ENCODE measurements around the gene NBAS.
"Not testable (repeated sequence)": the region's sequence is repeated elsewhere in the genome, so short reads cannot be mapped to it uniquely, and the experiment has no call there.

Gene NBAS

GRCh38 chr2:15435474-15435873, 125.7 kb downstream of the NBAS start:
- intact Hi-C loops (cut with micrococcal nuclease) = no loop called here
- H3K9me3 Mint-ChIP-seq = no peaks in the 10 kb centered on the region
- peaks cover 25% of the 10 kb centered on the region for H3K36me3 Mint-ChIP-seq (ENCODE audit: low read depth)
- H3K4me1 Mint-ChIP-seq (ENCODE audit: low read depth) = peaks cover 6% of the 10 kb centered on the region
- no peak overlapping the region for H3K4me3 Mint-ChIP-seq
- no peak overlapping the region for H3K27ac Mint-ChIP-seq
- H3K27me3 Mint-ChIP-seq = no peaks in the 10 kb centered on the region

DNA sequence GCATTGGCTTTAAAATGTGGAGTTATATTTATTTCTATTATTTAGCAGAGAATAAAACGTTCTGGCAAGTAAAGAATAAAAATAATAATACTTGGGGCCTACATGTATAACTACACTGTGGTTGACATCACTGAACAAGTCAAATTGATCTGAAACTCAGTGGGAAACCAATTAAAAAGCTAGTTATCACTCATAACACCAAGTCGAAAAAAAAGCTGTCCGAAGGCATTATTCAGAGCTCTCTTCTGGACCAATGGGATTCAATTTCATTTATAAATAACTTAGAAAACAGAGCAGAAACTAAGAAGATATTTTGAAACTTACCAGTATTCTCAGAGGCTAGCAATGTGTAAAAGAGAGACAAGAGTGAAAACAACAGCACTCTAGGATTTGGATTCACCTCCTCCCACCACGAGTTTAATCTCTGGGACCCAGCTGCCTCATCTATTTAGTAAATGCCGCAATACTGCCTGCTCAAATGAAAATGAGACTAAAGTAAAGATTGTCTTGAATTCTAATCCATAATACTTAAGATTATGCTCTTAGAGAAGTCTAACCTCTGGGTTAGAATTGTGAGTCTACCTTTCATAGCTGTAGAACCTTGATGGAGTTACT, 128.4 kb downstream of the NBAS start:
- Mint-ChIP-seq H3K27me3 (no peaks in the 10 kb centered on the region), H3K27ac (no peak overlapping the region), H3K36me3 (ENCODE audit: low read depth) (peaks cover 13% of the 10 kb centered on the region), H3K9me3 (no peaks in the 10 kb centered on the region), H3K4me3 (no peak overlapping the region), H3K4me1 (ENCODE audit: low read depth) (no peaks in the 10 kb centered on the region)
- intact Hi-C loops (cut with micrococcal nuclease) = no loop called here

DNA sequence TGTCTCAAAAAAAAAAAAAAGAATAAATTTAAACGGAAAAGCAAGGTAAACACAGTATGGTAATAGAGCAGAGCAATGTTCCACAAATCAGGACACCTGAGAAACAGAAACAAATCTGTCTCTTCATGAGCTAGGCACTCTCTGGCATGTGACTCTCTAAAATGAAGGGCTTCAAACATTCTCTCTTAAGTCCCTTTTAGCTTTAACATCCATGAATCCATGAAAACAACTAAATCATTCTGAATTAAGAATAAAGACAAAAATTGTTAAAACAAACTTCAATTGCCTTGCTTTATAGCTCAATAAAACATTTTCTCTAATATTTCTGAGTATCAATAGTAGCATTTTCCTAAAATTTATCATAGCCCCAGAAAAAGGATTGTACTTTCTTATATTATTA, 132.1 kb downstream of the NBAS start:
- no peaks in the 10 kb centered on the region for H3K27me3 Mint-ChIP-seq
- intact Hi-C loops (cut with micrococcal nuclease) = no loop called here
- H3K4me1 Mint-ChIP-seq (ENCODE audit: low read depth) = no peaks in the 10 kb centered on the region
- no peak overlapping the region for H3K4me3 Mint-ChIP-seq
- H3K27ac Mint-ChIP-seq = no peak overlapping the region
- H3K36me3 Mint-ChIP-seq (ENCODE audit: low read depth) = peaks cover 24% of the 10 kb centered on the region
- no peaks in the 10 kb centered on the region for H3K9me3 Mint-ChIP-seq

DNA sequence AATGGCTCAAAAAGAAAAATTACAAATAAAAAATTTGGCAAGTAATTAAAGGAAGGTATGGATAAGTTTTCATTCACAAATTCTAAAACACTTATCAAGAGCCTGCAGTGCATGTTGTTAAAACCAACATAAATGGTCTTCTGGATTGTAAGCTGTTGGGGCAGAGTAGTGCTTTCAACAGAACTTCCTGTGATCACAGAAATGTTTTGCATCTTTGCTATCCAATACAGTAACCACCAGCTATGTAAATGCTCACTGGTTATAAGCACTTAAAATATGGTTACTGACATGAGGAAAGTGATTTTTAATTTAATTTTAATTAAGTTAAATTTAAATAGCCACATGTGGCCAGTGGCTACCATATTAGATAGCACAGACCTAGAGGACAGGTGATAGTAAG, 133.1 kb downstream of the NBAS start:
- no peaks in the 10 kb centered on the region for H3K9me3 Mint-ChIP-seq
- H3K4me3 Mint-ChIP-seq = no peak overlapping the region
- H3K27me3 Mint-ChIP-seq = no peaks in the 10 kb centered on the region
- H3K27ac Mint-ChIP-seq = no peak overlapping the region
- H3K4me1 Mint-ChIP-seq (ENCODE audit: low read depth) = no peaks in the 10 kb centered on the region
- intact Hi-C loops (cut with micrococcal nuclease) = no loop called here
- H3K36me3 Mint-ChIP-seq (ENCODE audit: low read depth) = peaks cover 21% of the 10 kb centered on the region

DNA sequence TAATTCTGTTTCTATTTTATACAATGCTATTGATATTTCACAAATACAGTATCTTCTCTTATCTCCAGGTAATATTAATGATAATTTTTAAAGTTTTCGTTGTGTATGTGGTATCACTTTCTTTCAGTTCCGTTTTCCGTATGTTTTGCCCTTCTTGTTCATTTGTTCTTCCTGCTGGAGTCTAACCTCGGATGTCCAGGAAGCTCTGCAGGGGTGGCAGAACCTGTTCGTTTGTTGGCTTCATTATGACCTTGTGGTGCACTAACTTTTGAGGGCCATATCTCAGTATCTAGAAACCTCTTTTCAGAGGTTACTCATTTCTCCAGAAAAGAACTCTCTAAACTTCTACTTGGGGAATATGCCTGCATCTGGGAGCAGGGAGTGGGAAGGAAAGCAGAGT, 134.5 kb downstream of the NBAS start:
- intact Hi-C loops (cut with micrococcal nuclease) = no loop called here
- peaks cover 21% of the 10 kb centered on the region for H3K36me3 Mint-ChIP-seq (ENCODE audit: low read depth)
- no peaks in the 10 kb centered on the region for H3K4me1 Mint-ChIP-seq (ENCODE audit: low read depth)
- no peaks in the 10 kb centered on the region for H3K9me3 Mint-ChIP-seq
- no peak overlapping the region for H3K27ac Mint-ChIP-seq
- H3K4me3 Mint-ChIP-seq = no peak overlapping the region
- H3K27me3 Mint-ChIP-seq = no peaks in the 10 kb centered on the region

DNA sequence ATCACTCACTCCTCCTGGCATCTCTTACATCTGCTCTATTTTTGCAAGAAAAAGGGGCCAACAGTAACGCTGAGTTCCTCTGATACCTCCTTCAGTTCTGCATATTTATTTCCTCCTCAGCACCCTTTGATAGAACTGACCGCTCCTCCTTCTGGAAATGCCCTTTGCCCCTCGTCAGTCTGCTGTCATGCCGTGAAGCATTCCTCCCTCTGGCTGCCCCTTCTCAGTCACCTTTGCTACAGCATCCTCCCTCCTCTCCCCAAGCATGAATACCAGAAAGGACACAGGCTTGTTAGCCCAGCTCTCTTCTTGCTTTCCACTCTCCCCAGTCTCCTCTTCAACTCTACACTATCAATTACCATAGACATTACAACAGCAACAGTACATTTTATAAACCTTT, 135.4 kb downstream of the NBAS start:
- Mint-ChIP-seq H3K27ac (no peak overlapping the region), H3K4me1 (ENCODE audit: low read depth) (peaks cover 1% of the 10 kb centered on the region), H3K4me3 (no peak overlapping the region), H3K27me3 (no peaks in the 10 kb centered on the region), H3K36me3 (ENCODE audit: low read depth) (peaks cover 22% of the 10 kb centered on the region), H3K9me3 (no peaks in the 10 kb centered on the region)
- intact Hi-C loops (cut with micrococcal nuclease) = no loop called here

- H3K9me3 Mint-ChIP-seq = no peaks in the 10 kb centered on the region
Measured at GRCh38 chr2:15421753-15422152, 139.4 kb downstream of the NBAS start.

GRCh38 chr2:15415748-15416147, 145.4 kb downstream of the NBAS start:
- intact Hi-C loops (cut with micrococcal nuclease) = no loop called here
- H3K36me3 Mint-ChIP-seq (ENCODE audit: low read depth) = peaks cover 69% of the 10 kb centered on the region
- H3K4me3 Mint-ChIP-seq = no peak overlapping the region
- no peak overlapping the region for H3K27ac Mint-ChIP-seq
- no peaks in the 10 kb centered on the region for H3K27me3 Mint-ChIP-seq
- H3K9me3 Mint-ChIP-seq = no peaks in the 10 kb centered on the region
- H3K4me1 Mint-ChIP-seq (ENCODE audit: low read depth) = peaks cover 5% of the 10 kb centered on the region

More at GRCh38 chr2:15421753-15422152, 139.4 kb downstream of the NBAS start:
- no peaks in the 10 kb centered on the region for H3K27me3 Mint-ChIP-seq
- H3K4me1 Mint-ChIP-seq (ENCODE audit: low read depth) = peaks cover 5% of the 10 kb centered on the region
- no peak overlapping the region for H3K27ac Mint-ChIP-seq
- peaks cover 37% of the 10 kb centered on the region for H3K36me3 Mint-ChIP-seq (ENCODE audit: low read depth)
- no peak overlapping the region for H3K4me3 Mint-ChIP-seq
- intact Hi-C loops (cut with micrococcal nuclease) = no loop called here

DNA sequence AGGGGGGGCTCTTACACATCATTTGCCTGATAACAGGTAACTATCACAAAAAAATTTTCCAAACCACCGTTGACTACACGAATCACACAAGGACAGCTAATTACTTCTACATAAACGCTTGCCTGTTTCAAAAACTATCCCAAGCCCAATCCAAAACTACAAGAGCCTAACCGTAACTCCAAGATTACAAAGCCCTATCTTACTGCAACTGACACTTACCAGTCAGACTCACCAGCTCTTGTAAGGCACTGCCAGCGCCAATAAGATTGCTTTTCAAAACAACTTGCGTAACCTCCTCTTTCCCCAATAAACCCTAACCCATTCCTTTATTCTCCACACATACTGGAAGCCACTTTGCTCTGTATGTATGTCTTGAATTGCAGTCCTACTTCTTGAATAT, 148.4 kb downstream of the NBAS start:
- H3K4me1 Mint-ChIP-seq (ENCODE audit: low read depth) = no peaks in the 10 kb centered on the region
- peaks cover 60% of the 10 kb centered on the region for H3K36me3 Mint-ChIP-seq (ENCODE audit: low read depth)
- H3K27ac Mint-ChIP-seq = no peak overlapping the region
- intact Hi-C loops (cut with micrococcal nuclease) = no loop called here
- H3K4me3 Mint-ChIP-seq = no peak overlapping the region
- H3K9me3 Mint-ChIP-seq = no peaks in the 10 kb centered on the region
- H3K27me3 Mint-ChIP-seq = no peaks in the 10 kb centered on the region

DNA sequence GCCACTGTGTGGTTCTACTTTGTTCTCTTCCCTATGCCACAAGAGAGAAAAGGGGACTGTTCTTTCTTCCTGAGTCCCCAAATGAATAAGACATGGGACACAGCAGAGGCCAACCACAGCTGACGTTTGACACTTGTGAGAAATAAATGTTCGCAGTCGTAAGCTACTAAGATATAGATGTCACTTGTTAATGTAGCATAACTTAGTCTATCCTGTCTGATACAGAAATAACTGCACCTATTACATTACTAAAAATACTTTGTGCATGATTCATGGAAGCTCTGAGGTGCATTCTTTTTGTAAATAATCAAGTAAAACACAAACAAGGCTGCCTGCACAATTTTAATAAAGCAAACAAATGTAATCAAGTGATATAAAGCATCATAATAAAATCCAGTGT, 148.8 kb downstream of the NBAS start:
- intact Hi-C loops (cut with micrococcal nuclease) = no loop called here
- Mint-ChIP-seq H3K27ac (no peak overlapping the region), H3K4me3 (no peak overlapping the region), H3K36me3 (ENCODE audit: low read depth) (peaks cover 60% of the 10 kb centered on the region), H3K27me3 (no peaks in the 10 kb centered on the region), H3K9me3 (no peaks in the 10 kb centered on the region), H3K4me1 (ENCODE audit: low read depth) (no peaks in the 10 kb centered on the region)

DNA sequence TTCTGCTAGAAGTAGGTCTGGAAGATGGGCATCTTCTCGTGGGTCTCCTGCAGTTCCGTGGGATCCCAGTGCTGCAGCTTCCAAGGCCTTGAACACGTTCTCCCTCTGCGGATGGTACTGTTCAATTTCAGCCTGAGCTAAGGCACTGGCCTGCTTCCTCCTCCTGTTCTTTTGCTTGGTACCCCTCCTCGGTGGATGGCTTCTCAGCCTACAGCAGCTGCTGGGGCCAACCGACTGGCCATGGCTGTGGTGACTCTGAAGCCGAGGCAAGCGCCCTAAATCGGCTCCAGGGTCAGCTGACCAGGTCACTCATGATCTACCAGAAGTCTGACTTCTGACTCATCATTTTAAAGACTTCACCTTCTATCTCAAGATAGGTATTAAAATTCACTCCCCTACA, 150.2 kb downstream of the NBAS start:
- no peak overlapping the region for H3K4me3 Mint-ChIP-seq
- H3K27ac Mint-ChIP-seq = no peak overlapping the region
- peaks cover 48% of the 10 kb centered on the region for H3K36me3 Mint-ChIP-seq (ENCODE audit: low read depth)
- H3K9me3 Mint-ChIP-seq = no peaks in the 10 kb centered on the region
- no peaks in the 10 kb centered on the region for H3K4me1 Mint-ChIP-seq (ENCODE audit: low read depth)
- no peaks in the 10 kb centered on the region for H3K27me3 Mint-ChIP-seq
- intact Hi-C loops (cut with micrococcal nuclease) = no loop called here

DNA sequence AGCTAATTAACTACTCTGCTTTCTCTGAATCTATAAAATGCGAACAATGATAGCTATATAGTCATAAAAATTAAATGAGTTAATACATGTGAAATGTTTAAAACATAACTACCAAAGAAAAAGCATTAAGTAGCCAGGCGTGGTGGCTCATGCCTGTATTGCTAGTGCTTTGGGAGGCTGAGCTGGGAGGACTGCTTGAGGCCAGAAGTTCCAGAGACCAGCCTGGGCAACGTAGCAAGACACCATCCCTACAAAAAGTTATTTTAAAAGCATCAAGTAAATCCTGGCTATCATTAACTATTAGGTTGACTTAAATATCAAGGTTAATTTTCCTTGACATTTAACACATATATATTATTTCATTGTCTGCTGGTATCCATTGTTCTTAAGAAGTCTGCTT, 152.4 kb downstream of the NBAS start:
- H3K4me3 Mint-ChIP-seq = no peak overlapping the region
- H3K36me3 Mint-ChIP-seq (ENCODE audit: low read depth) = peaks cover 43% of the 10 kb centered on the region
- no peak overlapping the region for H3K27ac Mint-ChIP-seq
- no peaks in the 10 kb centered on the region for H3K27me3 Mint-ChIP-seq
- intact Hi-C loops (cut with micrococcal nuclease) = no loop called here
- no peaks in the 10 kb centered on the region for H3K9me3 Mint-ChIP-seq
- no peaks in the 10 kb centered on the region for H3K4me1 Mint-ChIP-seq (ENCODE audit: low read depth)

GRCh38 chr2:15407666-15408065, 153.5 kb downstream of the NBAS start:
- peaks cover 35% of the 10 kb centered on the region for H3K36me3 Mint-ChIP-seq (ENCODE audit: low read depth)
- no peak overlapping the region for H3K27ac Mint-ChIP-seq
- H3K4me3 Mint-ChIP-seq = no peak overlapping the region
- H3K4me1 Mint-ChIP-seq (ENCODE audit: low read depth) = no peaks in the 10 kb centered on the region
- intact Hi-C loops (cut with micrococcal nuclease) = no loop called here
- no peaks in the 10 kb centered on the region for H3K9me3 Mint-ChIP-seq
- H3K27me3 Mint-ChIP-seq = no peaks in the 10 kb centered on the region

DNA sequence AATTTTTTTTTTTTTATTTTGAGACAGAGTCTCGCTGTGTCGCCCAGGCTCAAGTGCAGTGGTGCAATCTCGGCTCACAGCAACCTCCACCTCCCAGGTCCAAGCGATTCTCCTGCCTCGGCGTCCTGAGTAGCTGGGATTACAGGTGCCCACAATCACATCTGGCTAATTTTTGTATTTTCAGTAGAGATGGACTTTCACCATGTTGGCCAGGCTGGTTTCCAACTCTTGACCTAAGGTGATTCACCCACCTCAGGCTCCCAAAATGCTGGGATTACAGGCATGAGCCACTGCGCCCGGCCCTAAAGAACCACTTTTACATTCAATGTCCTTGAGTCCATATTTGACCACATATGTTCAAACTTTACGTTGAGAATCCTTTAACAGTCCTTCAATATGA, 156.6 kb downstream of the NBAS start:
- intact Hi-C loops (cut with micrococcal nuclease); H3K27ac Mint-ChIP-seq: not testable (repeated sequence)
- H3K36me3 Mint-ChIP-seq (ENCODE audit: low read depth) = peaks cover 34% of the 10 kb centered on the region

GRCh38 chr2:15400240-15400826, 160.8 kb downstream of the NBAS start:
- Mint-ChIP-seq H3K36me3 (ENCODE audit: low read depth) (peaks cover 49% of the 10 kb centered on the region), H3K27me3 (no peaks in the 10 kb centered on the region), H3K27ac (no peak overlapping the region), H3K9me3 (no peaks in the 10 kb centered on the region), H3K4me3 (no peak overlapping the region), H3K4me1 (ENCODE audit: low read depth) (no peaks in the 10 kb centered on the region)
- intact Hi-C loops (cut with micrococcal nuclease) = no loop called here

More for the DNA sequence above, 156.6 kb downstream of the NBAS start:
- not testable (repeated sequence) for H3K27me3 Mint-ChIP-seq; H3K4me3 Mint-ChIP-seq; H3K4me1 Mint-ChIP-seq (ENCODE audit: low read depth); H3K9me3 Mint-ChIP-seq

All from dendritic cell treated with granulocyte-macrophage colony-stimulating factor and Interleukin-4, amounts not matched to agents 40 ng/mL and 50 ng/mL, for 4 days (primary cell).